LNCAP (cell line): ENCODE measurements around the gene SLC46A2.

ENCODE experiments used
- TF ChIP-seq, protein P1 (sequence below): fragments of 450-650 bp; IDR thresholded peaks from 2 replicates; pipeline ENCODE4 v1.5.1; 2017; ENCODE audit warnings: mild to moderate bottlenecking

The SLC46A2 gene

DNA sequence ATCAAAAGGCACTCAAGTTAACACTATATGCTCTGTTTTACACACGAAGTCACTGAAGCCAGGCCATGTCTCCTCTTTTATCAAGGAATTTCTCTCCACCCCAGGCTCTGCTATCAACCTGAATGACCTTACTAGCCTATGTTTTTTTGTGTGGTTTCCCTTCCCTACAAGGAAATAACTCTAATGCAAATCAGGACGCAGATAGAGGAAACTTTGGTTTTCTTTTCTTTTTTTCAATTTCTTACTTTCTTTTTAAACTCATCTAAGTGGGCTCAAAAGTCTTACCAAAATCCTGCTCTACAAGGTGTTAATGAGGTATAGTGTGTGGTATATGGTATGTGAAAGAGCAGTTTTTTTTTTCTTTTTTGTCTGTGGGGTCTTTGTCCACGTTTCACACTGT, 5.5 kb upstream of the SLC46A2 start:
- TF ChIP-seq, protein P1, sequence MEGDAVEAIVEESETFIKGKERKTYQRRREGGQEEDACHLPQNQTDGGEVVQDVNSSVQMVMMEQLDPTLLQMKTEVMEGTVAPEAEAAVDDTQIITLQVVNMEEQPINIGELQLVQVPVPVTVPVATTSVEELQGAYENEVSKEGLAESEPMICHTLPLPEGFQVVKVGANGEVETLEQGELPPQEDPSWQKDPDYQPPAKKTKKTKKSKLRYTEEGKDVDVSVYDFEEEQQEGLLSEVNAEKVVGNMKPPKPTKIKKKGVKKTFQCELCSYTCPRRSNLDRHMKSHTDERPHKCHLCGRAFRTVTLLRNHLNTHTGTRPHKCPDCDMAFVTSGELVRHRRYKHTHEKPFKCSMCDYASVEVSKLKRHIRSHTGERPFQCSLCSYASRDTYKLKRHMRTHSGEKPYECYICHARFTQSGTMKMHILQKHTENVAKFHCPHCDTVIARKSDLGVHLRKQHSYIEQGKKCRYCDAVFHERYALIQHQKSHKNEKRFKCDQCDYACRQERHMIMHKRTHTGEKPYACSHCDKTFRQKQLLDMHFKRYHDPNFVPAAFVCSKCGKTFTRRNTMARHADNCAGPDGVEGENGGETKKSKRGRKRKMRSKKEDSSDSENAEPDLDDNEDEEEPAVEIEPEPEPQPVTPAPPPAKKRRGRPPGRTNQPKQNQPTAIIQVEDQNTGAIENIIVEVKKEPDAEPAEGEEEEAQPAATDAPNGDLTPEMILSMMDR, result no peak

DNA sequence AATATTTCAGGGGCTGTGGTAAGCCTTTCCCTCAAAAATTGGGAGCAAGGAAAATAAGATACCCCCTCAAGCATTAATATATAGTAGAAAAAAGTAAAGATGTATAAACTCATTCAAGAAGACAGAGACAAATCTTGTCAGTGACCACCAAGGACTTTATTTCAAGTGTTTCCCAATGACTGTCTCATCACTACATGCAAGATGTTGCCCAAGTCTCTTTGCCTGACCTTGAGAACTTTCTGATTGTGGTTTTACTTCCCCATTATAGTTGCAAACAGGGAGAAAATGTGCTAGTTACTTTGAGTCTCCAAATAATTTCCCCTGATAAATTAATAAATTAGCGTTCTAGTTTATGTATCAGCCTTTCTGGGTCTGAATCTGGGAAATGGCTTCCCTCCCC, 4.0 kb upstream of the SLC46A2 start:
- TF ChIP-seq, protein P1, result no peak

DNA sequence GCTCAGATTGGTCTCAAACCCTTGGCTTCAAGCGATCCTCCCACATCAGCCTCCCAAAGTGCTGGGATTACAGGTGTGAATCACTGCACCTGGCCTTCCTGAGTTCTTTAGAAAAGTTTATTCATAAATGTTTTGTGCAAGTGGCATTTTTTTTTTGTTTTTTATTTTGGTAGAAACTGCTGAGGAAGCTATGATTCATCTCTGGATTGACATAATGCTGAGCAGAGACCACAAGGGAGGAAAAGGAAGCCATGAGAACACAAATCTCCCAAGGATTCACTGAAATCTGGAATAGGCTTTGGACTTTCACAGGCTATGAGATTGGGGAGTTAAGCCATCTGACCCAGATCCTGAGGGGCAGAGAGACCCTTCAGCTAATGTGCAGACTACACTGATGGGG, 3.4 kb upstream of the SLC46A2 start:
- TF ChIP-seq, protein P1, result no peak

DNA sequence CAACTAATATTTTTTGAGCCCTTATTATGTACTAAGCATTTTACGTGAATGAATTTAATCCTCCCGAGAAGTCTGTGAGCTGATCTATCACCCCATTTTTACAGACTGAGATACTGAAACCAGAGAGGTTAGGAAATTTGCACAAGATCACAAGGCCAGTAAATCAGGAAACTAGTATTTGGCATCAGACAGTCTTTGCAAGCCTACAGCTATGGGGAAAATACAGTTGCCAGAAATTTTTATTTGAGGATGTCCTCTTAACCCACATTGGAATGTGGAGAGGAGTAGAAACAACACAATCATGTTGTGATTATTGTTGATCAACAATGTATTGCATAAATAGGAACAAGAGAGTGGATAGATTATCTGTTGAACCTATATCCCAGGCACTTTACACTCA, 2.3 kb upstream of the SLC46A2 start:
- TF ChIP-seq, protein P1, result no peak

DNA sequence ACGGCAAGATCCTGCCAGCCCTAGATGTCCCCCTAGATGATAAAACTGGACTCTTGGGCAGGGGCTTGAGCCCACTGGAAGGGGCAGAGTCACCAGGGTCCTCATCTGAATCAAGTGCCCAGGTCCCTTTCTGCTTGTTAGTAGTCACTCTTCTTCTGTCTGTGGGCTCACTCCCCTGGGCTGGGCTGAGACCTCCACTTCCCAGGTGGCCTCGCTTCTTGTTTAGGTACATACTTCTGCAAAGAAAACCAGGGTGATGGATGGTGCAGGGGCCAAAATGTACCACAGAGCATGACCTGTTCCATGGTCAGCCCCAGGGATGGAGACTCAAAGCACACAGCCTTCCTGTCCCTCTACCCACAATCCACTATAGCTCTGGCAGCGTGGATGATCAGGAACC, 845 bp upstream of the SLC46A2 start:
- TF ChIP-seq, protein P1, result no peak

DNA sequence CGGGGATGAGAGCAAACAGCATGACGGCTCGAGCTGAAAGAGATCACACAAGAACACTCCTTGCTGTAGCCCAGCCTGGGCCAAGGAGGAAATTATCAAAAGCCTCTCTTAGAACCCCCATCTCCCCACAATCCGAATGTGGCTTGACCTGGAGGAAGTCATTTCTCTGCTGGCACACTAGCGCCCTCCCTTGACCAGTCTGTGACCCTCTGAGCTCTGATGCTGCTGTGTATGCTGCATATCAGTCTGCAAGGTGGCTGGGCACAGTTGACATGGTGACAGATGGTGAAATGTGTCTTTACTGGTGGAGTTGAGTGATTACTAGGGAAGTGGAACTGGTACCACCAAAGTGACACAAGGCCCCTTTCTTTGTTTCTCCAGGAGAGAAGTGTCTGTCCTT, 3.3 kb downstream of the SLC46A2 start:
- TF ChIP-seq, protein P1, result no peak; the same call in 1 of the 2 replicates

DNA sequence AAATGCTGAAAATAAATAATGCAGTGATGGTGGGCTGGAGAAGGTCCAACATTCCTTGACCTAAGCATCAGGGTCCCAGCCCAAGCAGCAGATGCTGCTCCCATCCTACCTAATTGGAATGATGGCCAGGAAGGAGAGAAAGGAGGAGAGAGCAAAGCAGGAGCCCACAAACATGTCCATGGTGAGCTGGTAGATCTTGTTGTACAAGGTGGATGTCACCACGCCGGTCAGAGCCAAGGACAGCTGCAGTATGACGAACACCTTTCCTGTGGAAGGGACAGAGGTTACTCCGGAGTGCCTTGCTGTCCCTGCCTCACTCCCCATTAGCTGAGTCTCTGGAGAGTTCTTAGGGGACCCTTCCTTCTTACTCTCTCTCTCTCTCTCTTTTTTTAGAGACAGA, 4.3 kb downstream of the SLC46A2 start:
- TF ChIP-seq, protein P1, result no peak

DNA sequence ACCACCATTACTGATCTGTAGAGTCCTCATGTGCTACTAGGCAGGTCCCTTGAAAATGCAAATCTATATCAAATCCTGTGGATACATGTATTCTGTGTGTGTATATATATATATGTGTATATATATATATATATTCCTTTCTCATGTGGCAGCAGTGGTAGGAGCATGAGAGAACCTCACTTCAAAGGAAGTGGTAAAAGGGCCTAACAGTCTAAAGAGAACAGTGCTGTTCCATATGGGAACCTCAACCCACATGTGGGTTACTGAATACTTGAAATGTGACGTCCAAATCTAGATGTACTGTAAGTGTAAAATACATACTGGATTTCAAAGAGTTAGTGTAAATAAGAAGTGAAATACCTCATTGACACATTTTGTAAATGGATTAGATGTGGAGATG, 5.4 kb downstream of the SLC46A2 start:
- TF ChIP-seq, protein P1, result no peak
